ENCODE measurements around the gene GMDS. TPM values are rescaled to one million over a fixed set of nuclear protein-coding genes. Genes with fewer than 3 reads are reported as not detected.

Gene GMDS
- total and polyA plus RNA-seq, 2 experiments from 2014 or later = 30.1 to 36.5 TPM

DNA sequence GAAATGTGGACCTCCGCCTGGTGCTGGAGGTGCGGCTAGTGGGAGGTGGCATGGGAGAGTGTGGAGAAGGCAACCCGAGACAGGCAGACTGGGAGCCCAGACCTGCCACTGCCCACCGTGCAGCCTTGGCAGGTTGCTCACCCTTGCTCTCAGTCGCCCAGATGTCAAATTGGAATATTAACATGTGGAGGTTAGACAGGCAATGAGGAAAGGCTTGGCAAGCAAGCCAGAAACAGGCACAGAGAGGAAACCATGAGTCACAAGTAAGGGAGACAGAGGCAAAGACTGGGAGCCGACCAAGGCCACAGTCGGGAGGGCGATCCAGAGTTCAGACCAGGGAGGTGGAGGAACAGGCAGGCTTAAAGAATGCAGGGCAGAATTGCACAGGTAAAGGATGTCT lies 457.5 kb downstream of the GMDS start (continued):
- TF ChIP-seq STAT1 (IDR thresholded peaks at IDR 0.05; ENCODE audit: unreplicated experiment) = no peak
- no peak for TF ChIP-seq EZH2phosphoT487 (IDR thresholded peaks at IDR 0.05; ENCODE audit: unreplicated experiment)
- TF ChIP-seq, protein P1, sequence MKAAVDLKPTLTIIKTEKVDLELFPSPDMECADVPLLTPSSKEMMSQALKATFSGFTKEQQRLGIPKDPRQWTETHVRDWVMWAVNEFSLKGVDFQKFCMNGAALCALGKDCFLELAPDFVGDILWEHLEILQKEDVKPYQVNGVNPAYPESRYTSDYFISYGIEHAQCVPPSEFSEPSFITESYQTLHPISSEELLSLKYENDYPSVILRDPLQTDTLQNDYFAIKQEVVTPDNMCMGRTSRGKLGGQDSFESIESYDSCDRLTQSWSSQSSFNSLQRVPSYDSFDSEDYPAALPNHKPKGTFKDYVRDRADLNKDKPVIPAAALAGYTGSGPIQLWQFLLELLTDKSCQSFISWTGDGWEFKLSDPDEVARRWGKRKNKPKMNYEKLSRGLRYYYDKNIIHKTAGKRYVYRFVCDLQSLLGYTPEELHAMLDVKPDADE (IDR thresholded peaks at IDR 0.05) = no peak

DNA sequence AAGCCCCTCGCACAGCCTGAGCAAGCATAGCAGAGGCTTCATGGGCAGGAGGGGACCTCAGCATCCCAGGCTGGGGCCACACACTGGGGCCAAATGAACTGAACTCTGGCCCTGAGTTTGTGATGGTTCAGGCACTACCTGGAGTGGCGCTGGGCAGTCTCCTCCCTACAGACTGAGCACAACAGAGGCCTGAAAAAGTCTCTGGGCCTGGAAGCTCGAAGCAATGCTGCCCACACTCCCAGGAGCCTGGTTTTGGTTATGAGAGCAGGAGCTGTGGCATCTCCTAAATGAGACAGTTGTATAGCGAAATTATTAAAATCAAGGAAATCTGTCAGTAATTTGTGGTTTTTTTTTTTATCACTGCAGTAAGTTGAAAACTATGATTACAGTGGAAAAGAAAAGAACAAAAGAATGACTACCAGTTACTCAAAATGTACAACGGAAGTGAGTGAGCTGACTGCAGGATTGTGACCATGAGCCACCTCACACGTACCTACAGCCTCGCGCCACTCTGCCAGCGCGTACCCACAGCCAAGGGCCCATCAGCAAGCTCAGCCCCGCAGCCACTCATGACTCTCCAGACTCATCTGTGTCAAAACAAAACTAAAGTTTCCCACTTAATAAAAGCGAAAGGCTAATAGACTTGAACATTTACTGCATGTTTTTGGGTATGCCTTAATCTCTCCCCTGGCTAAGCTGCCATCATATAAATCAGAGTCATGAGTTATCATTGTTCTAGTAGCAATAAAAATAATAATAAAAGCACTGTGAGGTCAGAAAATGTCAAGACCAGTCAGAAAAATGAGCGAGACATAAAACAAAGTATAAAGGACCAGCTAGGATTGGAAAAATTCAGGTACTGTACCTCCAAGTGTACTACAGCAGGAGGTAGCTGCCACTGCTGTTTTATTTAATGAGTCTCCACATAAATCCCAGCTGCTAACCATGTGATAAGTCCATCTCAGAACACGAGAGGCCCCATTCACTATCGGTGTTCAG lies 458.7 kb downstream of the GMDS start:
- H3K4me1 ChIP-seq (ENCODE audit: insufficient read depth) = no peaks in the 10 kb centered on the region
- no peaks in the 10 kb centered on the region for H3K79me2 ChIP-seq (replicated peaks; ENCODE audit: insufficient read depth)
- no peaks in the 10 kb centered on the region for H3F3A ChIP-seq (replicated peaks; ENCODE audit: low read depth)
- no peak overlapping the region for H3K27ac Mint-ChIP-seq
- no peaks in the 10 kb centered on the region for H3K36me3 Mint-ChIP-seq (ENCODE audit: low read depth)
- no peak for ATAC-seq
- H3K36me3 ChIP-seq (ENCODE audit: insufficient read depth) = no peaks in the 10 kb centered on the region
- H3K4me3 ChIP-seq = no peak overlapping the region
- peaks cover 2% of the 10 kb centered on the region for H3K27me3 Mint-ChIP-seq (ENCODE audit: insufficient read depth, low read depth, poor library complexity)
- no peak for DNase-seq (ENCODE audit: low spot score)
- no peaks in the 10 kb centered on the region for H3K27me3 ChIP-seq (ENCODE audit: insufficient read depth)
- H4K20me1 ChIP-seq (replicated peaks; ENCODE audit: insufficient read depth) = no peaks in the 10 kb centered on the region; the same call in 1 of the 2 replicates
- no peak overlapping the region for H3K27ac ChIP-seq (ENCODE audit: low read depth)
- TF ChIP-seq, protein P2, sequence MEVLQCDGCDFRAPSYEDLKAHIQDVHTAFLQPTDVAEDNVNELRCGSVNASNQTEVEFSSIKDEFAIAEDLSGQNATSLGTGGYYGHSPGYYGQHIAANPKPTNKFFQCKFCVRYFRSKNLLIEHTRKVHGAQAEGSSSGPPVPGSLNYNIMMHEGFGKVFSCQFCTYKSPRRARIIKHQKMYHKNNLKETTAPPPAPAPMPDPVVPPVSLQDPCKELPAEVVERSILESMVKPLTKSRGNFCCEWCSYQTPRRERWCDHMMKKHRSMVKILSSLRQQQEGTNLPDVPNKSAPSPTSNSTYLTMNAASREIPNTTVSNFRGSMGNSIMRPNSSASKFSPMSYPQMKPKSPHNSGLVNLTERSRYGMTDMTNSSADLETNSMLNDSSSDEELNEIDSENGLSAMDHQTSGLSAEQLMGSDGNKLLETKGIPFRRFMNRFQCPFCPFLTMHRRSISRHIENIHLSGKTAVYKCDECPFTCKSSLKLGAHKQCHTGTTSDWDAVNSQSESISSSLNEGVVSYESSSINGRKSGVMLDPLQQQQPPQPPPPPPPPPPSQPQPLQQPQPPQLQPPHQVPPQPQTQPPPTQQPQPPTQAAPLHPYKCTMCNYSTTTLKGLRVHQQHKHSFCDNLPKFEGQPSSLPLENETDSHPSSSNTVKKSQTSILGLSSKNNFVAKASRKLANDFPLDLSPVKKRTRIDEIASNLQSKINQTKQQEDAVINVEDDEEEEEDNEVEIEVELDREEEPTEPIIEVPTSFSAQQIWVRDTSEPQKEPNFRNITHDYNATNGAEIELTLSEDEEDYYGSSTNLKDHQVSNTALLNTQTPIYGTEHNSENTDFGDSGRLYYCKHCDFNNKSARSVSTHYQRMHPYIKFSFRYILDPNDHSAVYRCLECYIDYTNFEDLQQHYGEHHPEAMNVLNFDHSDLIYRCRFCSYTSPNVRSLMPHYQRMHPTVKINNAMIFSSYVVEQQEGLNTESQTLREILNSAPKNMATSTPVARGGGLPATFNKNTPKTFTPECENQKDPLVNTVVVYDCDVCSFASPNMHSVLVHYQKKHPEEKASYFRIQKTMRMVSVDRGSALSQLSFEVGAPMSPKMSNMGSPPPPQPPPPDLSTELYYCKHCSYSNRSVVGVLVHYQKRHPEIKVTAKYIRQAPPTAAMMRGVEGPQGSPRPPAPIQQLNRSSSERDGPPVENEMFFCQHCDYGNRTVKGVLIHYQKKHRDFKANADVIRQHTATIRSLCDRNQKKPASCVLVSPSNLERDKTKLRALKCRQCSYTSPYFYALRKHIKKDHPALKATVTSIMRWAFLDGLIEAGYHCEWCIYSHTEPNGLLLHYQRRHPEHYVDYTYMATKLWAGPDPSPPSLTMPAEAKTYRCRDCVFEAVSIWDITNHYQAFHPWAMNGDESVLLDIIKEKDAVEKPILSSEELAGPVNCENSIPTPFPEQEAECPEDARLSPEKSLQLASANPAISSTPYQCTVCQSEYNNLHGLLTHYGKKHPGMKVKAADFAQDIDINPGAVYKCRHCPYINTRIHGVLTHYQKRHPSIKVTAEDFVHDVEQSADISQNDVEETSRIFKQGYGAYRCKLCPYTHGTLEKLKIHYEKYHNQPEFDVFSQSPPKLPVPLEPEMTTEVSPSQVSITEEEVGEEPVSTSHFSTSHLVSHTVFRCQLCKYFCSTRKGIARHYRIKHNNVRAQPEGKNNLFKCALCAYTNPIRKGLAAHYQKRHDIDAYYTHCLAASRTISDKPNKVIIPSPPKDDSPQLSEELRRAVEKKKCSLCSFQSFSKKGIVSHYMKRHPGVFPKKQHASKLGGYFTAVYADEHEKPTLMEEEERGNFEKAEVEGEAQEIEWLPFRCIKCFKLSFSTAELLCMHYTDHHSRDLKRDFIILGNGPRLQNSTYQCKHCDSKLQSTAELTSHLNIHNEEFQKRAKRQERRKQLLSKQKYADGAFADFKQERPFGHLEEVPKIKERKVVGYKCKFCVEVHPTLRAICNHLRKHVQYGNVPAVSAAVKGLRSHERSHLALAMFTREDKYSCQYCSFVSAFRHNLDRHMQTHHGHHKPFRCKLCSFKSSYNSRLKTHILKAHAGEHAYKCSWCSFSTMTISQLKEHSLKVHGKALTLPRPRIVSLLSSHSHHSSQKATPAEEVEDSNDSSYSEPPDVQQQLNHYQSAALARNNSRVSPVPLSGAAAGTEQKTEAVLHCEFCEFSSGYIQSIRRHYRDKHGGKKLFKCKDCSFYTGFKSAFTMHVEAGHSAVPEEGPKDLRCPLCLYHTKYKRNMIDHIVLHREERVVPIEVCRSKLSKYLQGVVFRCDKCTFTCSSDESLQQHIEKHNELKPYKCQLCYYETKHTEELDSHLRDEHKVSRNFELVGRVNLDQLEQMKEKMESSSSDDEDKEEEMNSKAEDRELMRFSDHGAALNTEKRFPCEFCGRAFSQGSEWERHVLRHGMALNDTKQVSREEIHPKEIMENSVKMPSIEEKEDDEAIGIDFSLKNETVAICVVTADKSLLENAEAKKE (CRISPR knock-in tag; IDR thresholded peaks at IDR 0.05) = no peak
- no peak for TF ChIP-seq EZH2phosphoT487 (IDR thresholded peaks at IDR 0.05; ENCODE audit: unreplicated experiment)
- no peak for TF ChIP-seq EZH2 (IDR thresholded peaks at IDR 0.05; ENCODE audit: low read depth, unreplicated experiment)
- TF ChIP-seq, protein P3, sequence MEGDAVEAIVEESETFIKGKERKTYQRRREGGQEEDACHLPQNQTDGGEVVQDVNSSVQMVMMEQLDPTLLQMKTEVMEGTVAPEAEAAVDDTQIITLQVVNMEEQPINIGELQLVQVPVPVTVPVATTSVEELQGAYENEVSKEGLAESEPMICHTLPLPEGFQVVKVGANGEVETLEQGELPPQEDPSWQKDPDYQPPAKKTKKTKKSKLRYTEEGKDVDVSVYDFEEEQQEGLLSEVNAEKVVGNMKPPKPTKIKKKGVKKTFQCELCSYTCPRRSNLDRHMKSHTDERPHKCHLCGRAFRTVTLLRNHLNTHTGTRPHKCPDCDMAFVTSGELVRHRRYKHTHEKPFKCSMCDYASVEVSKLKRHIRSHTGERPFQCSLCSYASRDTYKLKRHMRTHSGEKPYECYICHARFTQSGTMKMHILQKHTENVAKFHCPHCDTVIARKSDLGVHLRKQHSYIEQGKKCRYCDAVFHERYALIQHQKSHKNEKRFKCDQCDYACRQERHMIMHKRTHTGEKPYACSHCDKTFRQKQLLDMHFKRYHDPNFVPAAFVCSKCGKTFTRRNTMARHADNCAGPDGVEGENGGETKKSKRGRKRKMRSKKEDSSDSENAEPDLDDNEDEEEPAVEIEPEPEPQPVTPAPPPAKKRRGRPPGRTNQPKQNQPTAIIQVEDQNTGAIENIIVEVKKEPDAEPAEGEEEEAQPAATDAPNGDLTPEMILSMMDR (conservative IDR thresholded peaks at IDR 0.05; ENCODE audit: low read depth in 2 of 2) = no peak
- TF ChIP-seq JUNB (IDR thresholded peaks at IDR 0.05; ENCODE audit: unreplicated experiment) = no peak
- no peak for TF ChIP-seq ZNF114 (CRISPR knock-in tag; IDR thresholded peaks at IDR 0.05)
- no peak for TF ChIP-seq CREB1 (CRISPR knock-in tag; IDR thresholded peaks at IDR 0.05; ENCODE audit: low read depth)
- TF ChIP-seq POLR2AphosphoS5 (IDR thresholded peaks at IDR 0.05; ENCODE audit: low read depth) = no peak
- no peak for TF ChIP-seq STAT1 (IDR thresholded peaks at IDR 0.05; ENCODE audit: unreplicated experiment)
- no peak for TF ChIP-seq ZNF331 (CRISPR knock-in tag; IDR thresholded peaks at IDR 0.05; ENCODE audit: low read depth)
- TF ChIP-seq NANOG (IDR thresholded peaks at IDR 0.05; ENCODE audit: borderline replicate concordance) = no peak
- no peak overlapping the region for H2AFZ ChIP-seq
- no peaks in the 10 kb centered on the region for H3K9me3 Mint-ChIP-seq
- H3K4me1 Mint-ChIP-seq = no peaks in the 10 kb centered on the region
- no peak overlapping the region for H3K4me2 ChIP-seq
- H3K4me3 Mint-ChIP-seq = no peak overlapping the region
- H3K9me2 ChIP-seq (ENCODE audit: insufficient read depth) = no peaks in the 10 kb centered on the region
